Measurements from ENCODE around the gene ATL3.
"Not testable (repeated sequence)": the region's sequence is repeated elsewhere in the genome, so short reads cannot be mapped to it uniquely, and the experiment has no call there.

Gene ATL3

GRCh38 chr11:63619967-63620366, 51.2 kb downstream of the ATL3 start:
- DNase-seq (ENCODE audit: low read depth), result no peak

- DNase-seq (ENCODE audit: low read depth), result not testable (repeated sequence)
Observed at GRCh38 chr11:63617686-63618085, 53.5 kb downstream of the ATL3 start.

GRCh38 chr11:63616953-63617352, 54.2 kb downstream of the ATL3 start:
- no peak for DNase-seq (ENCODE audit: low read depth)

- peak; percentile 10 for DNase-seq (ENCODE audit: low read depth)
Observed at GRCh38 chr11:63614136-63614671, 57.0 kb downstream of the ATL3 start, which contains the start of gene PLAAT3. Gene PLAAT3 (minus strand): TSS chr11:63614433. CDS start chr11:63614014, 419 bp downstream.

GRCh38 chr11:63613517-63614135, 57.5 kb downstream of the ATL3 start:
- DNase-seq (ENCODE audit: low read depth), result peak; percentile 3

- DNase-seq (ENCODE audit: low read depth), result no peak
Observed at GRCh38 chr11:63612181-63612580, 59.0 kb downstream of the ATL3 start.

GRCh38 chr11:63611395-63611747, 59.8 kb downstream of the ATL3 start:
- no peak for DNase-seq (ENCODE audit: low read depth)

GRCh38 chr11:63610604-63611394, 60.4 kb downstream of the ATL3 start:
- DNase-seq (ENCODE audit: low read depth), result no peak

GRCh38 chr11:63609971-63610580, 61.1 kb downstream of the ATL3 start:
- DNase-seq (ENCODE audit: low read depth), result no peak

GRCh38 chr11:63609536-63609935, 61.6 kb downstream of the ATL3 start:
- DNase-seq (ENCODE audit: low read depth), result no peak

- no peak for DNase-seq (ENCODE audit: low read depth)
Observed at GRCh38 chr11:63608353-63609345, 62.5 kb downstream of the ATL3 start.

GRCh38 chr11:63603180-63603518, 68.0 kb downstream of the ATL3 start:
- DNase-seq (ENCODE audit: low read depth), result no peak

GRCh38 chr11:63602290-63603179, 68.6 kb downstream of the ATL3 start:
- not testable (repeated sequence) for DNase-seq (ENCODE audit: low read depth)

GRCh38 chr11:63599211-63600122, 71.7 kb downstream of the ATL3 start:
- DNase-seq (ENCODE audit: low read depth), result no peak

- no peak for DNase-seq (ENCODE audit: low read depth)
Observed at GRCh38 chr11:63598556-63598955, 72.6 kb downstream of the ATL3 start.

GRCh38 chr11:63595296-63595695, 75.9 kb downstream of the ATL3 start:
- no peak for DNase-seq (ENCODE audit: low read depth)

GRCh38 chr11:63592975-63593395, 78.2 kb downstream of the ATL3 start:
- DNase-seq (ENCODE audit: low read depth), result no peak

- no peak for DNase-seq (ENCODE audit: low read depth)
Observed at GRCh38 chr11:63590024-63590788, 81.0 kb downstream of the ATL3 start.

- DNase-seq (ENCODE audit: low read depth), result no peak
Observed at GRCh38 chr11:63589000-63589399, 82.2 kb downstream of the ATL3 start.
